C4-2B (cell line): Measurements from ENCODE around the gene SH3RF3.

ENCODE experiments used
- ZFX ChIP-seq: fragments of 450-650 bp; IDR thresholded peaks from 2 replicates; pipeline ENCODE4 v1.6.1; 2017
- TF ChIP-seq, protein P1 (sequence below): fragments of 450-650 bp; conservative IDR thresholded peaks from 2 replicates; pipeline ENCODE4 v1.5.1; 2017; ENCODE audit warnings: mild to moderate bottlenecking

DNA sequence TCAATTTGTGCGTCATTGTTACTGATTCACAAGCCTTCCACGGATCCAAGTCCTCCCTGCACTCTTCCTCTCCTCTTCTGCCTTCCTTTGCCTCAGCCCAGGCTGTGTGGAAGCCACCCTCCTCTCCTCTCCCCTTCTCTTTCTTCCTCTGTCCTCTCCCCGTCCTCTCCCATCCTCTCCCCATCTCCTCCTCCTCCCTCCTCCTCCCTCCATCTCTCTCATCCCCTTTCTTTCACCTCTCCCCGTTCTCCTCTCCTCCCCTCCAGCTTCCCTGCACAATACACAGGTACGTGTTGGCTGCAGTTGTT, 301.3 kb downstream of the SH3RF3 start:
- TF ChIP-seq, protein P1, sequence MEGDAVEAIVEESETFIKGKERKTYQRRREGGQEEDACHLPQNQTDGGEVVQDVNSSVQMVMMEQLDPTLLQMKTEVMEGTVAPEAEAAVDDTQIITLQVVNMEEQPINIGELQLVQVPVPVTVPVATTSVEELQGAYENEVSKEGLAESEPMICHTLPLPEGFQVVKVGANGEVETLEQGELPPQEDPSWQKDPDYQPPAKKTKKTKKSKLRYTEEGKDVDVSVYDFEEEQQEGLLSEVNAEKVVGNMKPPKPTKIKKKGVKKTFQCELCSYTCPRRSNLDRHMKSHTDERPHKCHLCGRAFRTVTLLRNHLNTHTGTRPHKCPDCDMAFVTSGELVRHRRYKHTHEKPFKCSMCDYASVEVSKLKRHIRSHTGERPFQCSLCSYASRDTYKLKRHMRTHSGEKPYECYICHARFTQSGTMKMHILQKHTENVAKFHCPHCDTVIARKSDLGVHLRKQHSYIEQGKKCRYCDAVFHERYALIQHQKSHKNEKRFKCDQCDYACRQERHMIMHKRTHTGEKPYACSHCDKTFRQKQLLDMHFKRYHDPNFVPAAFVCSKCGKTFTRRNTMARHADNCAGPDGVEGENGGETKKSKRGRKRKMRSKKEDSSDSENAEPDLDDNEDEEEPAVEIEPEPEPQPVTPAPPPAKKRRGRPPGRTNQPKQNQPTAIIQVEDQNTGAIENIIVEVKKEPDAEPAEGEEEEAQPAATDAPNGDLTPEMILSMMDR: no peak
- TF ChIP-seq ZFX: no peak
